ENCODE measurements around the gene NEU3. TPM values are rescaled to one million over a fixed set of nuclear protein-coding genes. Genes with fewer than 3 reads are reported as not detected.
A peak's percentile ranks its signal among the peaks of the same experiment; 100 is the strongest.

The NEU3 gene
- total and polyA plus RNA-seq, 2 of the 13 experiments (the other 11 are each of a cell fraction or from before 2014, with no cell fraction given): 6.3 to 15.3 TPM

DNA sequence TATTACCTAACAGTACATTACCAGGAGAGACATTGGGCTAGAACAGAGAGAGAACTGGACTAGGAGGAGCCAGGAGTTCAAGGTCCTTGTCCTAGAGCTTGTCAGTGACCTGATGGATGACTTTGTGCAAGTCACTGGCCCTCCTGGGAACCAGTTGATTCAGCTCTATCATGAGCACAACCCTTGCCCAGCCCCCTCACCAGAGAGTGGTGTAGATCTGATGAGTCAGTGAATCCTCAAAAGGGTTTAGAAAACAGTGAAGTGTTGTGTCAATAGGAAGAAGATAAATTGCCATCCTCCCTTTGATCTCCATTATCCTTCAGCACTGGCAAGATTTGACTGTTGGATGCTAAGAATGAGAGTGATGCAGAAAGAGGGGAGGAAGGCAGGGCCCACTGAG lies 24.3 kb downstream of the NEU3 start (continued):
- TF ChIP-seq, protein P1, sequence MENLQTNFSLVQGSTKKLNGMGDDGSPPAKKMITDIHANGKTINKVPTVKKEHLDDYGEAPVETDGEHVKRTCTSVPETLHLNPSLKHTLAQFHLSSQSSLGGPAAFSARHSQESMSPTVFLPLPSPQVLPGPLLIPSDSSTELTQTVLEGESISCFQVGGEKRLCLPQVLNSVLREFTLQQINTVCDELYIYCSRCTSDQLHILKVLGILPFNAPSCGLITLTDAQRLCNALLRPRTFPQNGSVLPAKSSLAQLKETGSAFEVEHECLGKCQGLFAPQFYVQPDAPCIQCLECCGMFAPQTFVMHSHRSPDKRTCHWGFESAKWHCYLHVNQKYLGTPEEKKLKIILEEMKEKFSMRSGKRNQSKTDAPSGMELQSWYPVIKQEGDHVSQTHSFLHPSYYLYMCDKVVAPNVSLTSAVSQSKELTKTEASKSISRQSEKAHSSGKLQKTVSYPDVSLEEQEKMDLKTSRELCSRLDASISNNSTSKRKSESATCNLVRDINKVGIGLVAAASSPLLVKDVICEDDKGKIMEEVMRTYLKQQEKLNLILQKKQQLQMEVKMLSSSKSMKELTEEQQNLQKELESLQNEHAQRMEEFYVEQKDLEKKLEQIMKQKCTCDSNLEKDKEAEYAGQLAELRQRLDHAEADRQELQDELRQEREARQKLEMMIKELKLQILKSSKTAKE (CRISPR knock-in tag; IDR thresholded peaks at IDR 0.05; ENCODE audit: borderline replicate concordance): no peak
- no peak for TF ChIP-seq ZNF550 (CRISPR knock-in tag; IDR thresholded peaks at IDR 0.05; ENCODE audit: borderline replicate concordance)
- TF ChIP-seq, protein P2, sequence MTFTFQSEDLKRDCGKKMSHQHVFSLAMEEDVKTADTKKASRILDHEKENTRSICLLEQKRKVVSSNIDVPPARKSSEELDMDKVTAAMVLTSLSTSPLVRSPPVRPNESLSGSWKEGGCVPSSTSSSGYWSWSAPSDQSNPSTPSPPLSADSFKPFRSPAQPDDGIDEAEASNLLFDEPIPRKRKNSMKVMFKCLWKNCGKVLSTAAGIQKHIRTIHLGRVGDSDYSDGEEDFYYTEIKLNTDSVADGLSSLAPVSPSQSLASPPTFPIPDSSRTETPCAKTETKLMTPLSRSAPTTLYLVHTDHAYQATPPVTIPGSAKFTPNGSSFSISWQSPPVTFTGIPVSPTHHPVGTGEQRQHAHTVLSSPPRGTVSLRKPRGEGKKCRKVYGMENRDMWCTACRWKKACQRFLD (CRISPR knock-in tag; IDR thresholded peaks at IDR 0.05; ENCODE audit: borderline replicate concordance): no peak
- peak; percentile 14; the same call in 1 of the 2 replicates for TF ChIP-seq HNF4A (CRISPR knock-in tag; IDR thresholded peaks at IDR 0.05)
- peak in 1 of 2 experiments; percentile 24; a peak in 1 of 4 replicates for TF ChIP-seq EP300 (IDR thresholded peaks at IDR 0.05; ENCODE audit: low read depth in 2 of 2, low read length in 2 of 2)
- TF ChIP-seq EP300 (CRISPR knock-in tag; IDR thresholded peaks at IDR 0.05; ENCODE audit: borderline replicate concordance): 0 out of 2 replicates have a peak, but pooled peaks have one; percentile 54
- no peak for TF ChIP-seq ZNF776 (CRISPR knock-in tag; IDR thresholded peaks at IDR 0.05)
- peak; percentile 93 to 96 for TF ChIP-seq MAFK (conservative IDR thresholded peaks at IDR 0.05 in 1 of 2, IDR thresholded peaks at IDR 0.05 in 1 of 2; ENCODE audit: low read length in 2 of 2)
- peak; percentile 38; the same call in 1 of the 2 replicates for TF ChIP-seq TBX2 (CRISPR knock-in tag; IDR thresholded peaks at IDR 0.05; ENCODE audit: borderline replicate concordance)
- TF ChIP-seq RERE (CRISPR knock-in tag; IDR thresholded peaks at IDR 0.05; ENCODE audit: low read depth): 0 out of 2 replicates have a peak, but pooled peaks have one; percentile 27
- TF ChIP-seq FOSL1 (CRISPR knock-in tag; IDR thresholded peaks at IDR 0.05; ENCODE audit: borderline replicate concordance): peak; percentile 27; the same call in 1 of the 2 replicates
- no peak for TF ChIP-seq ZNF501 (CRISPR knock-in tag; IDR thresholded peaks at IDR 0.05)
- TF ChIP-seq MBD4 (IDR thresholded peaks at IDR 0.05; ENCODE audit: borderline replicate concordance, low read length): no peak
- TF ChIP-seq XRCC5 (optimal IDR thresholded peaks at IDR 0.05; ENCODE audit: low read length): peak; percentile 57
- TF ChIP-seq NFE2L2 (IDR thresholded peaks at IDR 0.05; ENCODE audit: low read length): peak; percentile 52; the same call in 1 of the 2 replicates
- TF ChIP-seq USF2 (IDR thresholded peaks at IDR 0.05; ENCODE audit: low read depth, low read length): no peak
- no peak for TF ChIP-seq USF2 (CRISPR knock-in tag; IDR thresholded peaks at IDR 0.05; ENCODE audit: borderline replicate concordance)
- no peak for TF ChIP-seq ONECUT2 (CRISPR knock-in tag; IDR thresholded peaks at IDR 0.05)
- no peak for TF ChIP-seq XBP1 (CRISPR knock-in tag; IDR thresholded peaks at IDR 0.05)
